Ishikawa (cell line): ENCODE results near the gene PSD2.

Source experiments
- CEBPB ChIP-seq: IDR thresholded peaks from 2 replicates; pipeline ENCODE4 v1.6.1; 2012
- CREB1 ChIP-seq: IDR thresholded peaks from 2 replicates; pipeline ENCODE4 v1.6.1; 2012; ENCODE audit warnings: low read depth
- EGR1 ChIP-seq: IDR thresholded peaks from 2 replicates; pipeline ENCODE4 v1.6.1; 2012
- EP300 ChIP-seq: IDR thresholded peaks from 2 replicates; pipeline ENCODE4 v1.6.1; 2012; ENCODE audit warnings: borderline replicate concordance
- FOXM1 ChIP-seq: IDR thresholded peaks from 2 replicates; pipeline ENCODE4 v1.6.1; 2012; ENCODE audit warnings: low read depth, borderline replicate concordance
- MAX ChIP-seq: IDR thresholded peaks from 2 replicates; pipeline ENCODE4 v1.6.1; 2012
- NFIC ChIP-seq: IDR thresholded peaks from 2 replicates; pipeline ENCODE4 v1.6.1; 2012
- RAD21 ChIP-seq: IDR thresholded peaks from 2 replicates; pipeline ENCODE4 v1.6.1; 2012; ENCODE audit warnings: low read depth
- REST ChIP-seq: IDR thresholded peaks from 2 replicates; pipeline ENCODE4 v1.6.1; 2012; ENCODE audit warnings: low read depth, mild to moderate bottlenecking
- TAF1 ChIP-seq: IDR thresholded peaks from 2 replicates; pipeline ENCODE4 v1.6.1; 2012; ENCODE audit warnings: low read depth, mild to moderate bottlenecking
- TCF12 ChIP-seq: IDR thresholded peaks from 2 replicates; pipeline ENCODE4 v1.6.1; 2012; ENCODE audit warnings: low read depth
- TEAD4 ChIP-seq: IDR thresholded peaks from 2 replicates; pipeline ENCODE4 v1.6.1; 2012
- USF1 ChIP-seq: IDR thresholded peaks from 2 replicates; pipeline ENCODE4 v1.6.1; 2012
- YY1 ChIP-seq: IDR thresholded peaks from 2 replicates; pipeline ENCODE4 v1.6.1; 2012; ENCODE audit warnings: low read depth
- ZBTB7A ChIP-seq: IDR thresholded peaks from 2 replicates; pipeline ENCODE4 v1.6.1; 2012; ENCODE audit warnings: low read depth

Gene PSD2

GRCh38 chr5:139888370-139888769, 92.8 kb downstream of the PSD2 start:
- TF ChIP-seq YY1, result no peak
- no peak for TF ChIP-seq TAF1
- no peak for TF ChIP-seq MAX
- TF ChIP-seq TCF12, result no peak
- TF ChIP-seq EGR1, result no peak
- TF ChIP-seq RAD21, result no peak
- no peak for TF ChIP-seq TEAD4
- TF ChIP-seq NFIC, result no peak
- TF ChIP-seq CEBPB, result no peak
- no peak for TF ChIP-seq REST
- no peak for TF ChIP-seq FOXM1
- no peak for TF ChIP-seq EP300
- TF ChIP-seq CREB1, result no peak
- no peak for TF ChIP-seq USF1

- TF ChIP-seq MAX (no peak), NFIC (no peak), EP300 (no peak), YY1 (no peak), FOXM1 (no peak), EGR1 (no peak)
These were observed 93.8 kb downstream of the PSD2 start for GRCh38 chr5:139889410-139889809.

GRCh38 chr5:139893873-139894272, 98.3 kb downstream of the PSD2 start:
- TF ChIP-seq ZBTB7A (no peak), USF1 (no peak)
